ENCODE results near the gene SHLD1. TPM values are rescaled to one million over a fixed set of nuclear protein-coding genes. Genes with fewer than 3 reads are reported as not detected.
"Not testable (repeated sequence)": the region's sequence is repeated elsewhere in the genome, so short reads cannot be mapped to it uniquely, and the experiment has no call there.

The SHLD1 gene
- total RNA-seq, 1 donor from 2014 or later, result 6.1 TPM

- no peak for DNase-seq (ENCODE audit: low spot score in 2 of 2)
- no peak for FAIRE-seq
Measured at GRCh38 chr20:5779071-5779900, 29.1 kb downstream of the SHLD1 start.

- FAIRE-seq (no peak), DNase-seq (ENCODE audit: low spot score in 2 of 2) (no peak)
Measured at GRCh38 chr20:5780846-5781217, 30.6 kb downstream of the SHLD1 start.

GRCh38 chr20:5781367-5781766 is 31.2 kb downstream of the SHLD1 start:
- not testable (repeated sequence) for DNase-seq (ENCODE audit: low spot score in 2 of 2)

GRCh38 chr20:5781798-5782750 is 31.9 kb downstream of the SHLD1 start:
- DNase-seq (ENCODE audit: low spot score in 2 of 2), result no peak
- no peak for FAIRE-seq

More at GRCh38 chr20:5781367-5781766, 31.2 kb downstream of the SHLD1 start:
- not testable (repeated sequence) for FAIRE-seq

GRCh38 chr20:5784735-5785134 is 34.5 kb downstream of the SHLD1 start:
- FAIRE-seq, result no peak

GRCh38 chr20:5785146-5785545 is 34.9 kb downstream of the SHLD1 start:
- FAIRE-seq, result no peak
- no peak for DNase-seq (ENCODE audit: low spot score in 2 of 2)

More at GRCh38 chr20:5784735-5785134, 34.5 kb downstream of the SHLD1 start:
- DNase-seq (ENCODE audit: low spot score in 2 of 2), result no peak

- FAIRE-seq (no peak), DNase-seq (ENCODE audit: low spot score in 2 of 2) (no peak)
Measured at GRCh38 chr20:5786930-5787795, 37.0 kb downstream of the SHLD1 start.

- FAIRE-seq, result no peak
- DNase-seq (ENCODE audit: low spot score in 2 of 2), result no peak
Measured at GRCh38 chr20:5787796-5788165, 37.6 kb downstream of the SHLD1 start.

- FAIRE-seq (peak; percentile 59), DNase-seq (ENCODE audit: low spot score in 2 of 2) (peak; percentile 53 to 73)
Measured at GRCh38 chr20:5788385-5788895, 38.2 kb downstream of the SHLD1 start.

GRCh38 chr20:5789827-5790226 is 39.6 kb downstream of the SHLD1 start:
- DNase-seq (ENCODE audit: low spot score in 2 of 2) (no peak), FAIRE-seq (no peak)

- FAIRE-seq, result no peak
- DNase-seq (ENCODE audit: low spot score in 2 of 2), result no peak
Measured at GRCh38 chr20:5793916-5794315, 43.7 kb downstream of the SHLD1 start.

- DNase-seq (ENCODE audit: low spot score in 2 of 2) (no peak), FAIRE-seq (no peak)
Measured at GRCh38 chr20:5796331-5797040, 46.3 kb downstream of the SHLD1 start.

GRCh38 chr20:5797165-5797564 is 47.0 kb downstream of the SHLD1 start:
- FAIRE-seq, result no peak
- DNase-seq (ENCODE audit: low spot score in 2 of 2), result no peak

GRCh38 chr20:5797843-5798462 is 47.8 kb downstream of the SHLD1 start:
- FAIRE-seq (no peak), DNase-seq (ENCODE audit: low spot score in 2 of 2) (no peak)

- not testable (repeated sequence) for FAIRE-seq; DNase-seq (ENCODE audit: low spot score in 2 of 2)
Measured at GRCh38 chr20:5803754-5804303, 53.6 kb downstream of the SHLD1 start.

GRCh38 chr20:5806457-5807263 is 56.5 kb downstream of the SHLD1 start:
- DNase-seq (ENCODE audit: low spot score in 2 of 2) (no peak), FAIRE-seq (no peak)

- FAIRE-seq, result no peak
Measured at GRCh38 chr20:5807431-5807830, 57.2 kb downstream of the SHLD1 start.

GRCh38 chr20:5808901-5809300 is 58.7 kb downstream of the SHLD1 start:
- DNase-seq (ENCODE audit: low spot score in 2 of 2), result no peak
- no peak for FAIRE-seq

More at GRCh38 chr20:5807431-5807830, 57.2 kb downstream of the SHLD1 start:
- no peak for DNase-seq (ENCODE audit: low spot score in 2 of 2)

Measured in frontal cortex (tissue), 4 donors.